NCI-H2196 (cell line): Measurements from ENCODE around the gene NOSIP.
A peak's percentile ranks its signal among the peaks of the same experiment; 100 is the strongest.

Experiments
- DNase-seq: peaks from one replicate; lab custom pipeline; 2025; ENCODE audit not compliant: unreplicated experiment; lab: John Stamatoyannopoulos, UW

Gene NOSIP

DNA sequence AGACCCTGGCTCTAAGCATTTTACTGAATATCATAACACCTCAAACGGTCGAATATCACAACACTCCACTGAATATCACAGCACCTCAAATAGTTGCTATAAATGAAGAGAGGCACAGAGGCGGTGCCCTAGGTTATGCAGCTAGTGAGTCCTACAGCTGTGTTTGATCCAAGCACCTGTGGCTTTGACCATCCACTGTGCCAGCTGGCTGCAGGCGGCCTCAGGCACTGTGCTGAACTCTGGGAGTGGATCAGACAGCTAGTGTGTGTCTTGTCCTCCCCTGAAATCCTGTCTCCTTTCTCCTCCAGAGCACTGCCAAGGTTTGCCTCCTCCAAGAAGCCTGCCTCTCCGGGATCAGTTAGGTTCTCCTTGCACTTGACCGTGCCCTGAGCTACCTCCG, 7.3 kb downstream of the NOSIP start:
- DNase-seq, result no peak

DNA sequence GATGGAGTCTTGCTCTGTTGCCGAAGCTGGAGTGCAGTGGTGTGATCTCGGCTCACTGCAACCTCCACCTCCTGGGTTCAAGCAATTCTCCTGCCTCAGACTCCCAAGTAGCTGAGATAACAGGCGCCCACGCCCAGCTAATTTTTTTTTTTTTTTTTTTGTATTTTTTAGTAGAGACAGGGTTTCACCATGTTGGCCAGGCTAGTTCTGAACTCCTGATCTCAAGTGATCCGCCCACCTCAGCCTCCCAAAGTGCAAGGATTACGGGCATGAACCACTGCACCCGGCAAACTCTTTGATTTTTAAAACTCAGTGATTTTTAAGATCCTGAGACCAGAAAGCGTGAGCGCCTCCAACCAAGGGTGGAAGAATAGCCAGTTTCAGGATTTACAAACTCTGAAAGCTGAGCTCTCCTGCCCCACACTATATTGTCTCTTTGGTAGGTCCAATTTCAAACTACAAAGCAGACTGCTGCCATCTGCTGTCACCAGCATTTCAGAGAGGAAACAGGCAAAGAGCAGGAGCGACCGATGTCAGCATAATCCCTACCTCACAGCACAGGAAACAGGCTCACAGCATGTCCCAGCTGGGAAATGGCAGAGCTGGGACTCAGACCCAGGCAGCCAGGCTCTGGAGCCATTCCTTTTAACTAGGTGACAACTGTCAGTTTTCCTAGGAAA, 9.2 kb downstream of the NOSIP start:
- peak; percentile 30 for DNase-seq

DNA sequence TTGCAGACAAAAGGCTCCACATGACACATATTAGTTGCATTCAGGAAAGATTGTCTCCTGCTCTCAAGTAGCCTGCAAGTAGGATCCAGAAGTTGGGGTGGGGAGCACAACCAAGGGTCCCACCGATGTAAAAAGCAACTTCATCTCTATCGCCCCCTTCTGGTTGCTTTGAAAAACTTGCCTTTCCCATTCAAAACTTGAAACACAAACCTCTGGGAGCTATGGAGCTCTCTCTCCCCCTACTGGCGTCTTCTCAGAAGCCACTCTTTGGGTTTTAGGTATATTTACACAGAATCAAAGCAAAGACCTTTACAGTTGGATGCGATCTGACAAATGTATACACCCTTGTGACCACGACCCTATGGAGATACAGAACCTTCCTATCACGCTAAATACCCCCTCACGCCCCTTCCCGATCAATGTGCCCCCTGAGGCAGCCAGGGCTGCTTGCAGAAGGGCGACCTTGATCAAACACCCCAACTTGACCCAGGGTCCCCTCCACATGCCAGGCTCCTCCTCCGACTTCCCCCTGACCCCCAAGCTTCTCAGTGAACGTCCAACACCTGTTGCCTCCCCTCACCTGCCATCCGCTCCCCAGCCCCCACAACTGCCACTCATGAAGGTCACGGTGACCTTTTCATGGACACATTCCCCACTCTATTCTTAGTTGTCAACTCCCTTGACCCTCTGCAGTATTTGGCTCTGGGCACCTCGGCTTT, 10.1 kb downstream of the NOSIP start:
- peak; percentile 83 for DNase-seq

DNA sequence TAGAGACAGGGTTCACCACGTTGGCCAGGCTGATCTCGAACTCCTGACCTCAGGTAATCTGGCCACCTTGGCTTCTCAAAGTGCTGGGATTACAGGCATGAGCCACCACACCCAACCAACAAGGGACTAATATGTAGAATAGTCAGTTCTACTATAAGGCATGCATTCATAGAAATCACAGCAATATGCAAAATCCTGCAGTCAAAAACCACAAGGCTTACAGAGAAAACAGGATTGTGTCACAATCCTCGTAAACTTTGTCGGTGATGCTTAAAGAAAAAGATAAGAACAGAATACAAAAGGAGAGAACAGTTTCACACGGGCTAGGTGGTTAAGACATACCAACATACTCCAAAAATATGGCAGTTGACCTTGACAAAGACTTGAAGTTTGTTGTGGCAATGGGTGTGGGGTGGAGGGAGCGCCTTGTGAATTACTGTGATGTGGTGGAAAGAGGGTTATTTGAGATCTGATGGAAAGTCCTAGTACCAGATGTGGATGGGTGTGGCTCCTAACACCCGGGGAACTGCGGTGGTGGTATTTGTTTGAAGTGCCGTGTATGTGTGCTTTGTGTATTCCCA, 12.4 kb downstream of the NOSIP start:
- no peak for DNase-seq

- DNase-seq, result no peak
Measured at GRCh38 chr19:49566302-49566701, 14.1 kb downstream of the NOSIP start.

DNA sequence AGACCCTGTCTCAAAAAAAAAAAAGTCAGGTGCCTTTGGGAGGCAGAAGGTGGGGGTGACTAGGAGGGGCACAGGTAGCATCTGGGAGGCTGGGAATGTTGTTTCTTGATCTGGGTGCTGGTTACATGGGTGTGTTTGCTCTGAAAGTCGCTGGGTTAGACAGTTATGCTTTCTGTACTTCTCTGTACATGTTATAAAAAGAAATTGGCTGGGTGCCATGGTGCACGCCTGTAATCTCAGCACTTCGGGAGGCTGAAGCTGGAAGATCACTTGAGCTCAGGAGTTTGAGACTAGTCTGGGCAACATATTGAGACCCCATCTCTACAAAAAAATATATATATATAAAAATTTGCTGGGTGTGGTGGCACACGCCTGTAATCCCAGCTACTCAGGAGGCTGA, 15.1 kb downstream of the NOSIP start:
- no peak for DNase-seq

GRCh38 chr19:49564616-49565045, 15.7 kb downstream of the NOSIP start:
- no peak for DNase-seq

GRCh38 chr19:49560358-49560900, 19.9 kb downstream of the NOSIP start:
- DNase-seq, result no peak

- no peak for DNase-seq
Measured at GRCh38 chr19:49559928-49560327, 20.4 kb downstream of the NOSIP start.

GRCh38 chr19:49559443-49559842, 20.9 kb downstream of the NOSIP start:
- no peak for DNase-seq

GRCh38 chr19:49558591-49558990, 21.8 kb downstream of the NOSIP start:
- no peak for DNase-seq

DNA sequence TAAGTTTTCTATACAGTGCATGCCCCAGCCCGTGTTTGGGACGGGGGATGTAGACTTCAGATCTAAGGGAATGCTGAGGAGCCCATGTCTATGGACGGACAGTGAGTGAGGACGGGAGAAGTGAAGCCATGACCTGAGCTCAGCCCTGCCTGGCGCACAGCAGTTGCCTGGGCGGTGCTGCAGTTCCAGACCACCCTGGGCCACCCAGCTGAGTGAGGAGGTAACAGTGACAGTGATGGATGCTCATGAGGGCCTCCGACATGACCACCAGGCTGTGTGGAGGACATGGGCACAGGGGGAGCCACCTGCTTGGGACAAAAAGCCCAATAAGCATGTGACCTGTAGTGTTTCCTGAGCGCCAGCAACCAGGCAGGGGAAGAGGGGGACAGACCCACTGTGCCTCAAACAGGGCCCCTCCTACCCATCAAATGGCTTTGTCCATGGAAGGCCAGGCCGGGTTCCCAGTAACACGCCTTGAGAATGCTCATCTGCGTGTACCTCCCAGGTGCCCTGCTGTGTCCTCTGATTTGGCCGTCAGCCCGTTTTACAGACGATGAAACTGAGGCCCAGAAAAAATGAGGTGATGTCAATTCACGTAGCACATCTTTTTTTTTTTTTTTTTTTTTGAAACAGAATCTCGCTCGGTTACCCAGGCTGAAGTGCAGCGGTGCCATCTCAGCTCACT, 22.6 kb downstream of the NOSIP start:
- DNase-seq, result no peak

- DNase-seq, result no peak
Measured at GRCh38 chr19:49556412-49557398, 23.7 kb downstream of the NOSIP start.

DNA sequence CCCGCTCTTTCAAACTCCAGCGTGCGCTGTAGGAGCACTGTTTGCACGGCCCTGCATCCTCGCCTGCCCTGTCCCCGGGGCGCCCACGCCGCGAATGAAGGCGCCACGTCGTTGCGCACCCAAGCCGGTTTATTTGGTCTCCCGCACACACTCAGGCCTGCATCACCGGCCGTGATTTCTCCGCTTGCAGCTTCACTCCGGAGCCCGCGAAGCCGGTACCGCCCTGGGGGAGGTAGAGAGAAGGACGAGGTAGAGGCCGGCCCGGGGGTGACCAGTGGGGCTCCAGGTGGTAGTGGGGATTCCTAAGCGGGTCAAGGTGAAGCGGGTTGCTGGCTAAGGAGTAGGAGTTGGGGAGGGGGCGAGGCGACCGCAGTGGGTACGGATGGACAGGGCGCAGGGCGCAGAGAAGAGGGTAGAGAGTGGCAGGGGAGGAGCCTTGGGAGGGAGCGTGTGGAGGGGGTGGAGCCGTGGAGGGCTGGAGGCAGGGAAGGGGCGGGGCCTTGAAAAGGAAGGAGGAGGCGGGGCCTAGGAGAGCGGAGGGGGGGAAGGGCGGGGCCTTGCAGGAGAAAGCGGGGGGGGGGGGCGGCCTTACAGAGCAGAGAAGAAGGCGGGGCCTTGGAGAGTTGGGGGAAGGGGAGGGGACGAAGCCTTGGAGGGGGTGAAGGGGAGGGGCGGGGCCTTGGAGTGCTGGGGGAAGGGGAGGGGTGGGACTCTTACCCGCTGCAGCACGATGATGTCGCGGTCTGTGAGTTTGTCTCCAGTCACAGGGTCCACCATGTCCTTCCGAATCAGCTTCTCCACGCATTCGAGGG, 24.6 kb downstream of the NOSIP start:
- DNase-seq, result peak; percentile 50

DNA sequence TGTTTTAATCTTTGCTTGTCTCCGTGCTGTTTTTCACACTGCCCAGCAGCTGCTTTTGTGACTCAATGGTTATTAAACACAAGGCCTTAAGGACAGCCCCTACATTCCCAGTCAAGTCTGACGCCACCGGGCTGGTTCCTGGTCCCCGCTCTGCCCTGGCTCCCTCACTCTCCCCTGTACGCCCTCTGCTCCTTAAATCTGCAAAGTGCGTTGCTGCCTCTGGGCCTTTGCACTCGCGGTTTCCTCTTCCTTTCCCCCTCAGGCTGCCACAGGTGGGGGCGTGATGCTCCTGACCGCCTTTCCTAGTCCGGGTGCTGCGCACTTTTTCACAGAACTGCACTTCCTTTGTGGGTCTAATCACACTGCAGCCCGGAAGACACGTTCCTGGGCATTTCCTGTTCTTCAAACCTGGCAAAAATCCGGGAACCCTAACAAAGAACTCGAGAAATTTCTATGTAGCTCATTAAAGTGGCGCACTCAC, 25.6 kb downstream of the NOSIP start:
- DNase-seq, result no peak

DNA sequence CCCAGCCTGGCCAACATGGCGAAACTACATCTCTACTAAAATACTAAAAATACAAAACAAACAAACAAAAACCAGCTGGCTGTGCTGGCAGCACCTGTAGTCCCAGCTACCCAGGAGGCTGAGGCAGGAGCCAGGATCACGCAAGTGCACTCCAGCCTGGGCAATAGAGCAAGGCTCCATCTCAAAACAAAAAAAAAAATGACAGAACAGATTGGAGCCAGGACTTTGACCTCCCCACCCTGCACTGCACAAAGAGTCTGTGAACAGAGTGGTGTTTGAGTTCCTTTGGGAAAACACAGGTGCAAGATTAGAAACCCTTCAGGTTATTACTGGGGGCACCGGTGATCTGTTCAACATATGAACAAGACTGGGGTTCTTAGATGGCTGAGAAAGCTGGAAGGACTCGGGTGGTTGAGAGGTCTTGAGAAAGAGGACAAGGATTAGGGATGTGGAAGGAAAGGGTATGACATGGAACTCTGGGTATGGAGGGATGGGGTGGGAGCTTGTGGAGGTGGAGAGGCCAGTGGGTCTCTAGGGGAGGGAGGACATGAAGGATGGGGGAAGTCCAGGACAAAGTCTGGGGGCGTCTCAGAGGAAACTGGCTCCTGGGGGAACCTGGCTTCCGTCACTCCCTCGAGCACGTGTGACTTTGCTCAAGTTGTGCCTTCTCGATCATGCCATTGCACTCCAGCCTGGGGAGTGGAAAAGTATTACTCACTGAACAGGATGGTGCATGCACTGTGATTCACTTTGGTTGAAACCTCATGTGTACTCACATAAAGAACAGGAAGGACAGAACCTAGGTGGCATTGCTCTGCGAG, 26.7 kb downstream of the NOSIP start:
- DNase-seq, result no peak

DNA sequence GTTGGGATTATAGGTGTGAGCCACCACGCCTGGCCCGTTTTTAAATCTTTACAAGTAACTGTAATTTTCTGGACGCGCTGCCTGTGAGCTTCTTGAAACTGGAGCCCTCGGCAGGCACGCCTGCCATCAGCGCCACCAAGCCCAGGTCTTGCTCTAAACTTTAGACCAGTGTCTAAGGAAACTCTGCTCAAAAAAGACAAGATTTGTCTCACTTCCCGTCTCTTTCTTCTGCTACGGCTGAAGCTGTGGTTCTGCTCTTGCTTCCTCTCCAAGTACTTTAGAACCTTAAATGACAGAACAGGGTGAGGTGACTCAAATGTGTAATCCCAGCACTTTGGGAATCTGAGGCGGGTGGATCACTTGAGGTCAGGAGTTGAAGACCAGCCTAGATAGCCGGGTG, 27.6 kb downstream of the NOSIP start:
- no peak for DNase-seq

- no peak for DNase-seq
Measured at GRCh38 chr19:49551531-49551930, 28.8 kb downstream of the NOSIP start.
